ENCODE results near the gene SMTN. TPM values are rescaled to one million over a fixed set of nuclear protein-coding genes. Genes with fewer than 3 reads are reported as not detected.

Gene SMTN
- total RNA-seq, 1 donor from 2014 or later = 44.8 TPM

DNA sequence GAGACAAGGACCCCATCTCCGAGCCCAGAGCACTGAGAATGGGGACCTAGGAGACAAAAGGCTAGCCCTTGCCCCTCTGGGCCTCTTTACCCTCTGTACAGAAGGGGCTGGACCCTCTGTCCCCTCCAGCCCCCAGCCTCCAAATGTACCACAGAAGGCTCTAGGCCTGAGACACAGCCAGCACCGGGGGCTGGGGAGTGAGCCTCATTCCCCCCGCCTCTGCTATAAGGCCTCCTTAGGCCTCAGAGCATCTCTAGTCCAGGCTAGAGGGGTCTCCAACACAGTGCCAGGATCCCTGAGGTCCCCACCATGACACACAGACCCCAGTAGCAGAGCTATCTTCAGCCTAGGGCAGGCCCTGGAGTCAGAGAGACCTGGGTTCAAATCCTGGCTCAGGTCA is 4.8 kb downstream of the SMTN start:
- TF ChIP-seq, protein P1, sequence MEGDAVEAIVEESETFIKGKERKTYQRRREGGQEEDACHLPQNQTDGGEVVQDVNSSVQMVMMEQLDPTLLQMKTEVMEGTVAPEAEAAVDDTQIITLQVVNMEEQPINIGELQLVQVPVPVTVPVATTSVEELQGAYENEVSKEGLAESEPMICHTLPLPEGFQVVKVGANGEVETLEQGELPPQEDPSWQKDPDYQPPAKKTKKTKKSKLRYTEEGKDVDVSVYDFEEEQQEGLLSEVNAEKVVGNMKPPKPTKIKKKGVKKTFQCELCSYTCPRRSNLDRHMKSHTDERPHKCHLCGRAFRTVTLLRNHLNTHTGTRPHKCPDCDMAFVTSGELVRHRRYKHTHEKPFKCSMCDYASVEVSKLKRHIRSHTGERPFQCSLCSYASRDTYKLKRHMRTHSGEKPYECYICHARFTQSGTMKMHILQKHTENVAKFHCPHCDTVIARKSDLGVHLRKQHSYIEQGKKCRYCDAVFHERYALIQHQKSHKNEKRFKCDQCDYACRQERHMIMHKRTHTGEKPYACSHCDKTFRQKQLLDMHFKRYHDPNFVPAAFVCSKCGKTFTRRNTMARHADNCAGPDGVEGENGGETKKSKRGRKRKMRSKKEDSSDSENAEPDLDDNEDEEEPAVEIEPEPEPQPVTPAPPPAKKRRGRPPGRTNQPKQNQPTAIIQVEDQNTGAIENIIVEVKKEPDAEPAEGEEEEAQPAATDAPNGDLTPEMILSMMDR (IDR thresholded peaks at IDR 0.05) = no peak
- intact Hi-C loops (cut with DNase I) = loop anchor here (10.0 kb wide), 1 partner anchor 141 kb away; no protein-coding TSS in a partner anchor
- no peak for DNase-seq
- no peaks in the 10 kb centered on the region for H3K27me3 ChIP-seq (ENCODE audit: low read depth)
- H3K4me3 ChIP-seq = peak overlapping the region; percentile 96
- no peak for ATAC-seq
- H3K9me3 ChIP-seq = no peaks in the 10 kb centered on the region
- peaks cover 33% of the 10 kb centered on the region for H3K36me3 ChIP-seq
- H3K27ac ChIP-seq = peak overlapping the region; percentile 98
- H3K4me1 ChIP-seq = peaks cover 54% of the 10 kb centered on the region

DNA sequence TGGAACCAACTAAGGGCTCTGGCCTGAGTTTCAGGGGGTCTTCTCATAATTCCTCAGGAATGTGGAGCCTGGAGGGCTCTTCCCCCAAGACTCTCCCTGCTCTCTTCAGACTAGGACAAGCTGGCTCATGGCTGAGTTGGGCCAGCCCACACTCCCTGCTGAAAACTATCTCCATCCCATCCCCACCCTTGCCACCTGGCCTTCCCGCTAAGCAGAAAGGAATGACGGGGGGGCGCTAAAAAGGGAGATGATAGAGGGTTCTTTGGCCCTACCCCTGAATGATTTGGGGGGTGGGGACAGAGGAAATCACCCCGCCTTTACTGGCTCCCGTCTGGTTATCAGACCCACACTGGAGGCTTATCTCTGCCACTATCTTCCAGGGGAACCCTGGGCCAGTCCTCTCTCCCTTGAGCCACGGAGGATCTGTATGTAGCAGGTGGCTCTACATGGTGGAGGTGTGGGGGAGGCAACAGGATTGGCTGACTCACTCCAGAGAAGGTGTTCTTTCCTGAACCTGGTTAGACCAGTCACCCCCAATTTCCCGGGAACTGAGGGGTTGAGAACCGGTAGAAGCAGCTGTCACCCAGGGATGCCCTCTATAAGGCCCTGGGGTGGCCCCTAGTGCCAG is 5.7 kb downstream of the SMTN start:
- TF ChIP-seq, protein P1 (IDR thresholded peaks at IDR 0.05) = no peak
- Histone ChIP-seq H3K27me3 (ENCODE audit: low read depth) (no peaks in the 10 kb centered on the region), H3K36me3 (peaks cover 42% of the 10 kb centered on the region), H3K4me1 (peaks cover 49% of the 10 kb centered on the region), H3K27ac (no peak overlapping the region), H3K4me3 (no peak overlapping the region), H3K9me3 (no peaks in the 10 kb centered on the region)
- ATAC-seq = no peak
- no peak for DNase-seq
- intact Hi-C loops (cut with DNase I) = loop anchor here (10.0 kb wide), 1 partner anchor 142 kb away; no protein-coding TSS in a partner anchor

DNA sequence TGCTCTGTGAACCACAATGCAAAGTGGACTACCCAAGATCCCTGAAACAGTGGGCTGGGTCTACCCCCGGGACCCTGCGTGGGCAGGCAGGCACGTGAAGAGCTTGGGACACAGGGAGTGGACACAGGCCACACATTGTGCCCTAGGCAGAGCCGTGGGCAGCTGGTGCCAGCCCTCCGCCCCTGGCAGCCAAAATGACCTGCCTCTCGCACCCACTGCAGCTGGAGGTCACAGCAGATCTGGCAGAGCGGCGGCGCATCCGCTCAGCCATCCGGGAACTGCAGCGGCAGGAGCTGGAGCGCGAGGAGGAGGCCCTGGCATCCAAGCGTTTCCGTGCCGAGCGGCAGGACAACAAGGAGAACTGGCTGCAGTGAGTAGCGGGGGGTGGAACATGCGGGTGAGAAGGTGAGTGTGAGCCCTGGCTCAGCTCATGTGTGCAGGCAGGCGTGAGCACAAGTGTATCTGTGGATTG is 6.7 kb downstream of the SMTN start:
- ATAC-seq (no peak), DNase-seq (no peak)
- TF ChIP-seq, protein P1 (IDR thresholded peaks at IDR 0.05) = no peak
- no peaks in the 10 kb centered on the region for H3K27me3 ChIP-seq (ENCODE audit: low read depth)
- peaks cover 39% of the 10 kb centered on the region for H3K4me1 ChIP-seq
- intact Hi-C loops (cut with DNase I) = loop anchor here (10.0 kb wide), 1 partner anchor 143 kb away; no protein-coding TSS in a partner anchor
- no peaks in the 10 kb centered on the region for H3K9me3 ChIP-seq
- H3K27ac ChIP-seq = no peak overlapping the region
- peaks cover 52% of the 10 kb centered on the region for H3K36me3 ChIP-seq
- no peak overlapping the region for H3K4me3 ChIP-seq

DNA sequence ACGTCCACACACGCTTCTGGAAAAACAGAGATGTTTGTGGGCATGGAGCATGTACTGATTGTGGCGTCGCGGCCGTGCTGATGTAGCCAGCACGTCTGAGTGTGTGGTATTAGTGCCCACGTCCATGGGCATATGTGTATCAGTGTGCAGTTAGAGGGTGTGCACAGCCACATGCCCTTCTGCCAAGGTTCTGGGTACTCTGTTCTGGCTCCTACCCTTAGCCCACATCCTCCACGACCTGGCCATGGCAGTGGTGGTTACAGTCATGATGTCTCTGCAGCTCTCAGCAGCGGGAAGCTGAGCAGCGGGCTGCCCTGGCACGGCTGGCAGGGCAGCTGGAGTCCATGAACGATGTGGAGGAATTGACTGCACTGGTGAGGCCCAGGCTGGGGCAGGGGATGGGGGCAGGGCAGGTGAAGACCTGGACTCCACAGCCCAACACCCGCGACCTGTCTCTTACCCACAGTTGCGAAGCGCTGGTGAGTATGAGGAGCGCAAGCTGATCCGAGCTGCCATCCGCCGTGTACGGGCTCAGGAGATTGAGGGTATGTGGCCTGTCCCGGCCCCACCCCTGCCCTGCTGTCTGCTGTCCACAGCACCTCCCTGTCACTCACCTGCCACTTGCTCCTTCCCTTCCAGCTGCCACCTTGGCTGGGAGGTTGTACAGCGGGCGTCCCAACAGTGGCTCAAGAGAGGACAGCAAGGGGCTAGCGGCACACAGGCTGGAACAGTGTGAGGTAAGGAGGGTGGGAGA is 7.3 kb downstream of the SMTN start:
- intact Hi-C loops (cut with DNase I) = loop anchor here (10.0 kb wide), 1 partner anchor 144 kb away; no protein-coding TSS in a partner anchor
- Histone ChIP-seq H3K36me3 (peaks cover 58% of the 10 kb centered on the region), H3K4me3 (no peak overlapping the region), H3K9me3 (no peaks in the 10 kb centered on the region), H3K27ac (peak overlapping the region; percentile 53), H3K4me1 (peaks cover 33% of the 10 kb centered on the region), H3K27me3 (ENCODE audit: low read depth) (no peaks in the 10 kb centered on the region)
- no peak for DNase-seq
- ATAC-seq = no peak
- TF ChIP-seq, protein P1 (IDR thresholded peaks at IDR 0.05) = no peak

DNA sequence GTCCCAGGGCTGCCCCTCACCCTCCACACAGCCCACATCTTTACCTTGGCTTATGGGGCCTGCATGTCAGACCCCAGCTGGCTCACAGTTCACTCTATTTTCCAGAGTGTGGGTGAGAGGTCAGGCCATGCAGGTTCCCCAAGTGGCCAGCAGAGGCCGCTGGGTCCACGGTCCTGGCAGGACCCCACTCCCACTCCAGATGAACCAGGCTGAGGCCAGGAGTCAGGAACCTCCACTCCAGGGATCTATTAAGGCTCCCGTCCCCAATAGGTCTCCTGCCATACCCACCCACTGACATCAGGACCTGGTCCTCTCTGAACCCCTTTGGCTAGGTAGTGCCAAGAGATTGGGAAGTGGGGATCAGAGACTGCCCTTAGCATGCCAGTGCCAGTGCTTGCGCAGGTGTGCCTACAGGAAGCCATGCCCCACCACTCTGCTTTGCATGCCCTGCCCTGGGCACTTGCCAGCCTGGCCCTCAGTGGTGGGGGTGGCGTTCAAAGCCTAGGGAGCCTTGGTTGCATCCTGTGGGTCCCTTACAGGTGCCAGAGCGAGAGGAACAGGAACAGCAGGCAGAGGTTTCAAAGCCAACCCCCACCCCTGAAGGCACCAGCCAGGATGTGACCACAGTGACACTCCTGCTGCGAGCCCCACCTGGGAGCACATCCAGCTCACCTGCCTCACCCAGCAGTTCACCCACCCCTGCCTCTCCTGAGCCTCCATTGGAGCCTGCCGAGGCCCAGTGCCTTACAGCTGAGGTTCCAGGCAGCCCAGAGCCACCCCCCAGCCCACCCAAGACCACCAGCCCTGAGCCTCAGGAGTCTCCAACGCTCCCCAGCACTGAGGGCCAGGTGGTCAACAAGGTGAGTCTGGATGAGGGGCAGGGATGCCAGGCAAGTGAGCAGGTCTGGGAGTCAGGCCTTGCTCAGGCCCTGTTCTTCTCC is 8.3 kb downstream of the SMTN start:
- Histone ChIP-seq H3K36me3 (peaks cover 68% of the 10 kb centered on the region), H3K27ac (peak overlapping the region; percentile 53), H3K27me3 (ENCODE audit: low read depth) (no peaks in the 10 kb centered on the region), H3K9me3 (no peaks in the 10 kb centered on the region), H3K4me1 (peaks cover 23% of the 10 kb centered on the region), H3K4me3 (no peak overlapping the region)
- DNase-seq (no peak), ATAC-seq (peak; percentile 21 to 22)
- TF ChIP-seq, protein P1 (IDR thresholded peaks at IDR 0.05) = peak; percentile 77
- intact Hi-C loops (cut with DNase I) = loop anchor here (10.0 kb wide), 1 partner anchor 145 kb away; no protein-coding TSS in a partner anchor
